SK-N-SH treated with all-trans-retinoic acid at 6 μM for 48 hours (cell line): Measurements from ENCODE around the gene RETSAT.

Source experiments
- ATAC-seq: fragments of 200-7000 bp; cut with Tn5 transposase; 3 replicates; pipeline ENCODE4 v1.9.1; 2020; ENCODE audit warnings: mild to moderate bottlenecking, moderate library complexity
- ARNTL ChIP-seq: fragments of 450-650 bp; formaldehyde crosslinking; IDR thresholded peaks from 2 replicates; pipeline ENCODE4 v1.5.0; 2020; ENCODE audit warnings: low read depth, mild to moderate bottlenecking, moderate library complexity, borderline replicate concordance
- BACH2 ChIP-seq: fragments of 250-450 bp; sonication (Bioruptor Pico); IDR thresholded peaks from 2 replicates; pipeline ENCODE4 v1.9.0; 2021; ENCODE audit warnings: mild to moderate bottlenecking, borderline replicate concordance
- CSRNP3 ChIP-seq: fragments of 250-450 bp; sonication (Bioruptor Pico); IDR thresholded peaks from 2 replicates; pipeline ENCODE4 v1.5.1; 2021; ENCODE audit warnings: mild to moderate bottlenecking, moderate library complexity
- ESRRG ChIP-seq: fragments of 250-450 bp; sonication (Bioruptor Pico); IDR thresholded peaks from 2 replicates; pipeline ENCODE4 v1.6.1; 2021; ENCODE audit warnings: mild to moderate bottlenecking
- GLIS3 ChIP-seq: fragments of 250-450 bp; sonication (Bioruptor Pico); IDR thresholded peaks from 2 replicates; pipeline ENCODE4 v1.5.0; 2020; ENCODE audit warnings: mild to moderate bottlenecking, moderate library complexity
- OSR1 ChIP-seq: fragments of 250-450 bp; sonication (Bioruptor Pico); IDR thresholded peaks from 2 replicates; pipeline ENCODE4 v1.8.0; 2022; ENCODE audit warnings: moderate library complexity, mild to moderate bottlenecking, inconsistent platforms
- PATZ1 ChIP-seq: fragments of 250-450 bp; sonication (Bioruptor Pico); IDR thresholded peaks from 2 replicates; pipeline ENCODE4 v1.8.0; 2020; ENCODE audit warnings: mild to moderate bottlenecking, moderate library complexity, borderline replicate concordance
- POU6F1 ChIP-seq: fragments of 250-450 bp; sonication (Bioruptor Pico); IDR thresholded peaks from 2 replicates; pipeline ENCODE4 v1.8.0; 2021; ENCODE audit warnings: low read depth, mild to moderate bottlenecking, moderate library complexity, borderline replicate concordance
- PPARA ChIP-seq: fragments of 250-450 bp; sonication (Bioruptor Pico); IDR thresholded peaks from 2 replicates; pipeline ENCODE4 v1.5.0; 2020; ENCODE audit warnings: mild to moderate bottlenecking, borderline replicate concordance
- RARB ChIP-seq: fragments of 250-450 bp; sonication (Bioruptor Pico); IDR thresholded peaks from 2 replicates; pipeline ENCODE4 v1.8.0; 2021; ENCODE audit warnings: mild to moderate bottlenecking, moderate library complexity
- SNAI2 ChIP-seq: fragments of 250-450 bp; sonication (Bioruptor Pico); IDR thresholded peaks from 2 replicates; pipeline ENCODE4 v1.5.0; 2020; ENCODE audit warnings: mild to moderate bottlenecking, moderate library complexity
- TCF4 ChIP-seq: fragments of 250-450 bp; sonication (Bioruptor Pico); IDR thresholded peaks from 2 replicates; pipeline ENCODE4 v1.8.0; 2021; ENCODE audit warnings: mild to moderate bottlenecking, moderate library complexity, borderline replicate concordance
- TOX ChIP-seq: fragments of 250-450 bp; sonication (Bioruptor Pico); IDR thresholded peaks from 2 replicates; pipeline ENCODE4 v1.8.0; 2021; ENCODE audit warnings: mild to moderate bottlenecking, moderate library complexity, borderline replicate concordance
- TSHZ2 ChIP-seq: fragments of 250-450 bp; sonication (Bioruptor Pico); IDR thresholded peaks from 2 replicates; pipeline ENCODE4 v1.5.0; 2020; ENCODE audit warnings: mild to moderate bottlenecking, moderate library complexity
- ZFP3 ChIP-seq: fragments of 250-450 bp; sonication (Bioruptor Pico); IDR thresholded peaks from 2 replicates; pipeline ENCODE4 v1.5.0; 2020; ENCODE audit warnings: mild to moderate bottlenecking, moderate library complexity
- ZNF565 ChIP-seq: fragments of 450-650 bp; formaldehyde crosslinking; conservative IDR thresholded peaks from 2 replicates; pipeline ENCODE4 v1.5.0; 2020; ENCODE audit warnings: low read depth, mild to moderate bottlenecking, moderate library complexity
- ZNF70 ChIP-seq: fragments of 450-650 bp; formaldehyde crosslinking; IDR thresholded peaks from 2 replicates; pipeline ENCODE4 v1.5.0; 2020; ENCODE audit warnings: mild to moderate bottlenecking, moderate library complexity
- ZNF8 ChIP-seq: fragments of 450-650 bp; formaldehyde crosslinking; IDR thresholded peaks from 2 replicates; pipeline ENCODE4 v1.5.0; 2020; ENCODE audit warnings: mild to moderate bottlenecking, moderate library complexity

RETSAT gene

GRCh38 chr2:85355521-85355920, 1.2 kb upstream of the RETSAT start (continued):
- TF ChIP-seq ESRRG (no peak), ZNF70 (CRISPR knock-in tag) (no peak), GLIS3 (no peak)
- TF ChIP-seq, all 23 proteins: peak for 0

GRCh38 chr2:85355073-85355410, 714 bp upstream of the RETSAT start:
- ATAC-seq, result no peak; the same call in 1 of the 3 replicates
- TF ChIP-seq PPARA (CRISPR knock-in tag) (no peak), BACH2 (no peak), CSRNP3 (CRISPR knock-in tag) (no peak), RARB (CRISPR knock-in tag) (no peak), ZNF70 (CRISPR knock-in tag) (no peak), ESRRG (no peak), TSHZ2 (CRISPR knock-in tag) (no peak), OSR1 (CRISPR knock-in tag) (no peak), ZNF8 (CRISPR knock-in tag) (no peak), GLIS3 (no peak), TCF4 (no peak), PATZ1 (CRISPR knock-in tag) (no peak), ZFP3 (no peak), POU6F1 (no peak), ZNF565 (CRISPR knock-in tag) (no peak), TOX (CRISPR knock-in tag) (no peak), ARNTL (CRISPR knock-in tag) (no peak)

- peak; percentile 34 for ATAC-seq
Observed at GRCh38 chr2:85353876-85354285, 447 bp downstream of the RETSAT start.

GRCh38 chr2:85347599-85347998, 6.7 kb downstream of the RETSAT start:
- TF ChIP-seq OSR1 (CRISPR knock-in tag), result no peak
- no peak for TF ChIP-seq TCF4
- no peak for TF ChIP-seq ZFP3
- ATAC-seq, result no peak

More at GRCh38 chr2:85353876-85354285, 447 bp downstream of the RETSAT start:
- TF ChIP-seq ZNF8 (CRISPR knock-in tag), result no peak
- no peak for TF ChIP-seq SNAI2 (CRISPR knock-in tag)
- TF ChIP-seq CSRNP3 (CRISPR knock-in tag), result no peak
- TF ChIP-seq BACH2, result no peak
- TF ChIP-seq, all 23 proteins: peak for 0
